HG03575 (cell line): ENCODE measurements around the gene SCGB1D1.
"Not testable (repeated sequence)": the region's sequence is repeated elsewhere in the genome, so short reads cannot be mapped to it uniquely, and the experiment has no call there.

Experiments used
- ATAC-seq: cut with Tn5 transposase; IDR thresholded peaks from one replicate; pipeline ENCODE4 v1.9.1; 2021; ENCODE audit not compliant: unreplicated experiment, insufficient number of reproducible peaks, low FRiP score; ENCODE audit errors: extremely low read depth

The SCGB1D1 gene

GRCh38 chr11:62153617-62154016, 36.4 kb upstream of the SCGB1D1 start:
- ATAC-seq, result no peak

- ATAC-seq, result no peak
These were observed 32.4 kb upstream of the SCGB1D1 start for GRCh38 chr11:62157603-62158002.

- no peak for ATAC-seq
These were observed 23.6 kb upstream of the SCGB1D1 start for GRCh38 chr11:62166371-62166770.

GRCh38 chr11:62169448-62169847, 20.6 kb upstream of the SCGB1D1 start:
- ATAC-seq, result no peak

- ATAC-seq, result no peak
These were observed 20.1 kb upstream of the SCGB1D1 start for GRCh38 chr11:62169935-62170334.

GRCh38 chr11:62171261-62171723, 18.7 kb upstream of the SCGB1D1 start:
- ATAC-seq, result no peak

- ATAC-seq, result no peak
These were observed 17.7 kb upstream of the SCGB1D1 start for GRCh38 chr11:62172294-62172693.

GRCh38 chr11:62176766-62177165, 13.2 kb upstream of the SCGB1D1 start:
- no peak for ATAC-seq

- ATAC-seq, result no peak
These were observed 10.0 kb upstream of the SCGB1D1 start for GRCh38 chr11:62179995-62180394.

GRCh38 chr11:62181097-62181496, 8.9 kb upstream of the SCGB1D1 start:
- no peak for ATAC-seq

- ATAC-seq, result no peak
These were observed 7.7 kb upstream of the SCGB1D1 start for GRCh38 chr11:62182147-62182891.

GRCh38 chr11:62186195-62186594, 3.8 kb upstream of the SCGB1D1 start:
- ATAC-seq, result no peak

GRCh38 chr11:62193952-62194351, 3.9 kb downstream of the SCGB1D1 start:
- ATAC-seq, result no peak

GRCh38 chr11:62195010-62195409, 5.0 kb downstream of the SCGB1D1 start:
- ATAC-seq, result not testable (repeated sequence)

- no peak for ATAC-seq
These were observed 5.9 kb downstream of the SCGB1D1 start for GRCh38 chr11:62195945-62196344.

GRCh38 chr11:62197400-62197799, 7.4 kb downstream of the SCGB1D1 start:
- not testable (repeated sequence) for ATAC-seq

GRCh38 chr11:62201376-62201775, 11.4 kb downstream of the SCGB1D1 start:
- no peak for ATAC-seq

- no peak for ATAC-seq
These were observed 12.9 kb downstream of the SCGB1D1 start for GRCh38 chr11:62202910-62203309.

GRCh38 chr11:62204430-62204829, 14.4 kb downstream of the SCGB1D1 start:
- no peak for ATAC-seq

- no peak for ATAC-seq
These were observed 15.4 kb downstream of the SCGB1D1 start for GRCh38 chr11:62205441-62205840.
